ENCODE results near the gene EIF2S2.
"Not testable (repeated sequence)": the region's sequence is repeated elsewhere in the genome, so short reads cannot be mapped to it uniquely, and the experiment has no call there.

Gene EIF2S2

GRCh38 chr20:34111702-34112599 is at the start of gene EIF2S2:
TSS of gene EIF2S2 (minus strand) at chr20:34112243. CDS start at chr20:34112110, 133 bp downstream.
- H3K27ac ChIP-seq: peak within 1 kb of the TSS; percentile 95
- DNase-seq (ENCODE audit: low read depth, low spot score): peak; percentile 95

GRCh38 chr20:34157697-34158096 is 45.7 kb upstream of the EIF2S2 start:
- H3K27ac ChIP-seq; DNase-seq (ENCODE audit: low read depth, low spot score): not testable (repeated sequence)

- no peak overlapping the region for H3K27ac ChIP-seq
- DNase-seq (ENCODE audit: low read depth, low spot score): no peak
Observed at GRCh38 chr20:34155836-34156235, 43.8 kb upstream of the EIF2S2 start.

- not testable (repeated sequence) for H3K27ac ChIP-seq; DNase-seq (ENCODE audit: low read depth, low spot score)
Observed at GRCh38 chr20:34153169-34153568, 41.1 kb upstream of the EIF2S2 start.

GRCh38 chr20:34152073-34152472 is 40.0 kb upstream of the EIF2S2 start:
- not testable (repeated sequence) for H3K27ac ChIP-seq; DNase-seq (ENCODE audit: low read depth, low spot score)

GRCh38 chr20:34150306-34151000 is 38.4 kb upstream of the EIF2S2 start:
- H3K27ac ChIP-seq: no peak overlapping the region
- no peak for DNase-seq (ENCODE audit: low read depth, low spot score)

GRCh38 chr20:34145280-34145819 is 33.3 kb upstream of the EIF2S2 start:
- no peak for DNase-seq (ENCODE audit: low read depth, low spot score)
- H3K27ac ChIP-seq: no peak overlapping the region

- H3K27ac ChIP-seq: no peak overlapping the region
- DNase-seq (ENCODE audit: low read depth, low spot score): no peak
Observed at GRCh38 chr20:34143951-34144350, 31.9 kb upstream of the EIF2S2 start.

- no peak for DNase-seq (ENCODE audit: low read depth, low spot score)
- no peak overlapping the region for H3K27ac ChIP-seq
Observed at GRCh38 chr20:34142121-34142520, 30.1 kb upstream of the EIF2S2 start.

- DNase-seq (ENCODE audit: low read depth, low spot score): no peak
- no peak overlapping the region for H3K27ac ChIP-seq
Observed at GRCh38 chr20:34141293-34141692, 29.2 kb upstream of the EIF2S2 start.

GRCh38 chr20:34135525-34136275 is 23.7 kb upstream of the EIF2S2 start:
- DNase-seq (ENCODE audit: low read depth, low spot score); H3K27ac ChIP-seq: not testable (repeated sequence)

GRCh38 chr20:34133365-34133860 is 21.4 kb upstream of the EIF2S2 start:
- DNase-seq (ENCODE audit: low read depth, low spot score); H3K27ac ChIP-seq: not testable (repeated sequence)

- H3K27ac ChIP-seq; DNase-seq (ENCODE audit: low read depth, low spot score): not testable (repeated sequence)
Observed at GRCh38 chr20:34132943-34133342, 20.9 kb upstream of the EIF2S2 start.

GRCh38 chr20:34132491-34132890 is 20.4 kb upstream of the EIF2S2 start:
- H3K27ac ChIP-seq; DNase-seq (ENCODE audit: low read depth, low spot score): not testable (repeated sequence)

- no peak overlapping the region for H3K27ac ChIP-seq
- no peak for DNase-seq (ENCODE audit: low read depth, low spot score)
Observed at GRCh38 chr20:34131491-34131890, 19.4 kb upstream of the EIF2S2 start.

GRCh38 chr20:34129518-34130162 is 17.6 kb upstream of the EIF2S2 start:
- no peak overlapping the region for H3K27ac ChIP-seq
- DNase-seq (ENCODE audit: low read depth, low spot score): no peak

GRCh38 chr20:34127792-34128191 is 15.7 kb upstream of the EIF2S2 start:
- H3K27ac ChIP-seq: no peak overlapping the region

GRCh38 chr20:34124469-34125249 is 12.6 kb upstream of the EIF2S2 start:
- no peak for DNase-seq (ENCODE audit: low read depth, low spot score)
- no peak overlapping the region for H3K27ac ChIP-seq

More at GRCh38 chr20:34127792-34128191, 15.7 kb upstream of the EIF2S2 start:
- DNase-seq (ENCODE audit: low read depth, low spot score): no peak

GRCh38 chr20:34123309-34123708 is 11.3 kb upstream of the EIF2S2 start:
- DNase-seq (ENCODE audit: low read depth, low spot score): no peak
- H3K27ac ChIP-seq: no peak overlapping the region

Data from epithelial cell of prostate (primary cell).